SW 1271 (cell line): ENCODE results near the gene TMEM63B.
"Not testable (repeated sequence)": the region's sequence is repeated elsewhere in the genome, so short reads cannot be mapped to it uniquely, and the experiment has no call there.

Experiments
- DNase-seq, 2 experiments: peaks; one replicate each; lab custom pipeline; 2025; lab: John Stamatoyannopoulos, UW

The TMEM63B gene

DNA sequence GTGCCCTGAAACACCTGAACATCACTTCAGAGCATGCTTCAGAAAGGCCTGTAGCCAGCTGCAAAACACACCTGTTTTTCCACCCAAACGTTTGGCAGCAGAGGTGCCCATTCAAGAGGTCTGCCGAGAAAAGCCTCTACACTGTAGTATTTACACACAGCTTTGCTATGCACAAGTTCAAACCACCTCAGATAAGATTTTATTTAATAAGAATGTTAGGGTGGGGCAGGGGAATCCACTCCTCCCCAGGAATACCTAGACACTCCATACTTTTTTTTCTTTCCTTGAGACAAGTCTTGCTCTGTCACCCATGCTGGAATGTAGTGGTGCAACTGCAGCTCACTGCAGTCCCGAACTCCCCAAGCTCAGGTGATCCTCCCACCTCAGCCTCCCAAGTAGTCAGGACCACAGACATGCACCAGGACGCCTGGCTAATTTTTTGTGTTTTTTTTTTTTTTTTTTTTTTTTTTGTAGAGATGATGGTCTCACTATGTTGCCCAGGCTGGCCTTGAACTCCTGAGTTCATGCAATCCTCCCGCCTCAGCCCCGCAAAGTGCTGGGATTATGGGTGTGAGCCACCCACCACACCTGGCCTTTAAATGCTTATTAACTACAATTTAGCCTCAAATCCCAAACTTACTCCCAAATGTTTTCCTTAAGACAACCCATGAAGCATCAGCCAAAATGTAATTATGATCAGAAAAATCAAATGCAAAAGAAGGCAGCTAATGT, 9.8 kb upstream of the TMEM63B start:
- DNase-seq = no peak

DNA sequence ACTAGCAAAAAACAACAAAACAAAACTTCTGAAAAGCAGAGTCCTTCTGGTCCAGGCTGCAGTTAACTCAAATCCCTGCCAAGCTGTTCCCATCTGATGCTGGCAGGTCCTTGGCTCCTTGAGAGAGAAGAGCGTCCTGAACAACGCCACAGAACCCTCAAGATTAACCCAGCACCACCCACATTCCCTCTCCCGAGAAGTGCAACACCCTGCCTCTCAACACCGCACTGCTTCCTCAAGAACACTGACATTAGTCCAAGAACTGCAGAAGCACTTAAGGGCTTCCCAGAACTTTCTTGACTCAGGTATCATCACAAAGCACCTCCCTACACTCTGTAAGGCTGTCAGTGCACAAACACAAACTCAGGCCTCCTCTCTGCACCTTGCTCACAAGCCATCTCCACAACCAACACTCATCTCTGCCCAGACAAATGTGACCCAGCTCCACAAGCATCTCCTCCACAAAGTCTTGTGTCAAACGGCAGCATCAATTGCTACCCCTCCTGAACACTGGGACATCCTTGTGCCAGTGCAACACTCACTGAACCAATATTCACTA, 7.6 kb upstream of the TMEM63B start:
- no peak for DNase-seq

DNA sequence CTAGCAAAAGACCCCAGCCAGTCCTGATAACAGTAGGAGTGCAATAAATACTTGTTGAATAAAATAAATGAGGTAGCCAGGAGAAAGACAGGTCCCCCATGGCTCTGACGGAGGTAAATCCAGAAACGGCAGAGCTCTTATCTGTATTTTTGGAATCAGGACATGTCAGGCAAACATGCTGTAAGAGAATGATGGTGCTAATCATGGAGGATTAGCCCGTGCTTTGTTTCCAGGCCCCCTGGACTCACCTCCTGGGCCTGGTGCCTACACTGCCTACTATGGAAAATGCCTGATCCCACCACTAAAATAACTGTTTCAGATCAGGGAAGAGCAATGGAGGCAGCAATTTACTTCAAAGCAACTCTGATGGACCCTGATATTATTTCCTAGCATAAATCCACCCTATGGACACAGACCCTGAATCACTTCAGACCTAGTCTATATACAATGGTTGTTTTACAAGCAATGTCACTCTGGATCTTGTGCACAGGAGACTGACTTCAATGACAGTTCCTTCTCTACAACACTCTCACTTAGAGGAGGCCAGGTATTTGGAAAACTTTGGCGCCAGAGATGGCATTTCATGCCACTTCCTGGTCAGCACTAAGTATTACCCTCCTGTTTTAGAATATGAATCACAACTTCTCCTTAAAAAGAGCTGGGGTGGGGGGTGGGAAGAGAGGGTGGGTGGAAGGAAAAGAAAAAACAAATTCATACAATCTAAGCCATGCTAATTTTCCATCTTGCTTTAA, 6.5 kb upstream of the TMEM63B start:
- no peak for DNase-seq

DNA sequence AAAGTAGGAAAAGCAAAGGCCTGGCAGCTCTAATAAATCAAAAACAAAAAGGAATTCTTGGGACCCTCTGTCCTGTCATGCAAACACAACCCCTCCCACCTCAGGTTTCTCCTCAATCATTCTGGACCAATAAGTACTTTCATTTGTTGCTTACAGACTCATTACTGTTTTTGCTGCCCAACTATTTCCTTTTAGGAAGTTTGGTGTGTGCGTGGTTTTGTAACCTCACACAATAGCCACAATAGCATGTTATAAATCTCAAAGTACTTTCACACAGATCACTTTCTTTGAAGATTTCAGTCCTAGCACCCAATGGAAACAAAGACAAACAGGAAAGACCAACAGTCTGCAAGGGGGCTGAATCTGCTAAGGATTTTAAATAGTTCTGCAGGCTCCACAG, 4.6 kb upstream of the TMEM63B start:
- DNase-seq = no peak

DNA sequence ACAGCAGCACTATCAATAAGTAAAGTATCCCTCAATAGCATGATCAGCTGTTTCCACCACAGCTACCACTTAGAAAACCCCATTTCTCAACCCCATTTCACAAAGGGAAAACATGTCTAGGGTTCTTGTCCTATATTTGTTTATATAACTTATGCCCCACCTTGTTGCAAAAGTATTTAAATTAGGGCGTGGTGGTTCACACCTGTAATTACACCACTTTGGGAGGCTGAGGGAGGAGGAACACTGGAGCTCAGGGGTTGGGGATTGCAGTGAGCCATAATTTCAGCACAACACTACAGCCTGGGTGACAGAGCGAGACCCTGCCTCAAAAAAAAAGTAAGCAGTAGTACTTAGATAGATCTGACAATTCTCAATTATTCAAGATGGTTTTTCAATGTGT, 3.8 kb upstream of the TMEM63B start:
- DNase-seq = no peak

DNA sequence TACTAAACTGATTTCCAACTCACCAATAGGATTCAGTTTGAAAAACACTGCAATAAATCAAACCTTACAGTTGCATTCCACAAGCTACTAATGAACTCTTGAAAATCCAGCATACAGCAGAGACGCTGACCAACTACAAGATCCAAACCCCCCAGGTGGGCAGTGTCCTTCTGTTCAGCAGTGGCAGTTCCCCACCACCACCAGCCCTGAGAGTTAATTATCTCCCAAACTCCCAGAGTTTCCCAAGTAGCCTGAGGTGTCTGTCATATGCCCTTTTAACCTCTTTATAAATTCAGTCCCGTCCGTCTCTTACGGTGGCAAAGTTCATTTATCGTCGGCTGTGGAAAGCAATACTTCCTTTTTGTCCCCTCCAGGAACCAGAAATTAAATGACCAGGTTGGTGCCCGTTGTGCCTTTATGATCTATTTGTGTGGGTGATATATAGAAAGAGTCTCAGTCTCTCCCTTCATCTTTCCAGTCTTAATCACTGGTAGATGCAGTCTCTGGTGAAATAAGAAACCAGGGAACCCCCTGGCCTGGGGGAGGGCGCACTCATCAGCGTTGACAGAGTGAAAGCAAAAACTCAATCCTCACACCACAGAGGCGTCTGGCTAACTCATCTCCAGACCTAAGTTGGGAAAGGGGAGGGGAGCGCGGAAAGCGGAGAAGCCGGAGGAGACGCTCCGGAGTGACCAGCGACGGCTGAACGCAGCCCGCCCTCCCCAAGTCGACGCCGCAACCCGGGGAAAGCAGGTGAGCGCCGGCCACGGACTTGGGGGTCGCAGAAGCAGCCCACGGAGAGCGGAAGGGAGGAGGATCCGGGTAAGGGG, 819 bp upstream of the TMEM63B start:
- DNase-seq = peak in 1 of 2 experiments; percentile 30

DNA sequence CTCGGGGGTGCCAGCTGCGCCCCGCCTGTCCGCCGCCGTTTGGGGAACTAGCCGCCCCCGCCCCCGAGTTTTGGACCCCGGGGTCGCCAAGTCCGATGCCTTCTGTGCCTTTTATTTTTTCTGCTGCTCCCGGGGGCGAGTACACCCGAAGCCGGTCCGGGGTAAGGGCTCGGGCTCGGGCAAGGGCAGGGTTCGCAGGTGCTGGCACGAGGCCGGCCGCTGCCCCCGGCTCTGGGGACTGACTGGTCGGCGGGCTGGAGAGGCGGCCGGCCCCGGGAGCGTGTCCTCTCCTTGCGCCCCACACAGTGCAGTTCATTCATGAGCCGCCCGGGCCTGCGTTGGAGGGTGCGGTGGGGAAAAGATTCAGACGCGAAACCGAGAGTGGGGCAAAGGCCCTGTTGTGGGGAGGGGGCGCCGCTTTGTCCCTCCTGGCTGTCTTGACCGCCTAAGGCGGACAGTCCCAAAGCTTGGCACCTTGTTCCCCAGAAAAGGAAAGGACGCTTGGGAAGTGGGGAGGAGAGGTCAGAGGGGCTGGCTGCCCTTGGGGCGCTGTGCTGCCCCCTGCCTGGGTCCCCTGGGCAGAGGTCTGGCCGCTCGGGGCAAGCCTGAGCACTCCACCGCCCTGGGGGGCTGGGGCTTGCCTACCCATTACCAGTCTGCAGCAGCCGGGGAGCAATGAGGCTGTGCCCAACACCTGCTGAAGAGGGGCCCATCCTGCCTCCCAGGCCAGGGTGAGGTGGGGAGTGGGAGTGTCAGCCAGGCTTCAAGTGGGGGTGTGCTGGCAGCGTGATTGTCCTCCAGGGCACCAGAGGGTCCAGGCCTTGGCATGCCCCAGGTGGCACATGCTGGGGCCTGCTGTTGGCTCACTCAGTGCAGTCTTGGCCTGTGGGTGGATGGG, 915 bp downstream of the TMEM63B start:
- no peak for DNase-seq

DNA sequence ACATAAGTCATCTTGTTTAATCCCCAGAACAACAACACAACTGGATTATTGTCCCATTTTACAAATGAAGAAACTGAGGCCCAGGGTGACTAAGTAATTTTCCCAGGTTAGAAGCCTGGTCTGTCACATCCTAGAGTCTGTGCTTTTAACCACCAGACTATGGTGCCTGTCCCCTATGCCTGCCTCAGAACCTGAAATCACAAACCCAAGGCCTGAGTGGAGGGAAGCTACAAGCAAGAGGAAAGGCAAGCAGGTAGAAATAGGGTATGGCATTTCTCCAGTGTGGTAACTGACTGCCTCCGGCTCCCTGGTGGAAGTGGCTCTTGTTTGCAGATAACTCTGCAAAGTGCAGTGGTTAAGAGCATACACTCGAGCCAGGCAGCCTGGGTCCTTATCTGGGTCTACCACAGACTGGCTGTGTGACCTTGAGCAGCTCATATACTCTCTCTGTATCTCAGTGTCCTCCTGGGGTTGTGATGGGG, 2.5 kb downstream of the TMEM63B start:
- DNase-seq = no peak

DNA sequence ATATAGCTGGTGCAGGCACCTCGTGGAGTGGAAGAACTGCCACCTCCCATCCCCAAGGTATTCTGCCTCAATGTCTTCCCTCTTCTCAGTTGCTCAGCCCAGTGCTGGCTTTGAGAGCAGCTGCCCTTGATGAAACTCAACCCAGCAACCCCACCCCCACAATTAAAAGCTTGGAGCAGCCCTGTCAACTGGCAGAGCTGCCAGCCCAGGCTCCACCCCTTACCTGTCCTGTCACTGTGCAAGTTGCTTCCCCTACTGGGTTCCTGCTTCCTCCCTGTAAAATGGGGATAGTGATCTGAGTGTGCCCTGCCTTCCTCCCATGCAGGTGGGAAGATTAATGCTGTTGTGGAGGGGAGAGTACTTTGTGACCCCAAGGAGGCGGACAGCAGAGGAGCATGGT, 4.5 kb downstream of the TMEM63B start:
- DNase-seq = no peak

DNA sequence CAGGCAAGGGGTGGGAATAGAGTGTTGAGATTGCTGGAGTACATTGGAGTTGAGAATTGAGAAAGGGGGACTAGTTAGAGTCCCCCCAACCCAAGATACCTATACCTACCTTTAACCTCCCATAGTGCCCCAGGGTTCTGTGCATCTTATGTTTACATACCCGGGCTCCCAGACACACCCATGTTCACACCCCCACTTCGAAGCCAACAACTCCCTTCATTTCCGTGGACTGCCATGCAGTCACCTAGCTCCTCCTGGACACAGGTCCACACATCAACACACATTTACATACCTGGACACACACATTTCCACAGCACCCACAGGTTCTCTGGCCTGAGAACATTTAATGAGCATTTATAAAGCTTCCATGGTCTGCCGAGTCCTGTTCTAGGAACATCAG, 5.1 kb downstream of the TMEM63B start:
- DNase-seq = no peak

DNA sequence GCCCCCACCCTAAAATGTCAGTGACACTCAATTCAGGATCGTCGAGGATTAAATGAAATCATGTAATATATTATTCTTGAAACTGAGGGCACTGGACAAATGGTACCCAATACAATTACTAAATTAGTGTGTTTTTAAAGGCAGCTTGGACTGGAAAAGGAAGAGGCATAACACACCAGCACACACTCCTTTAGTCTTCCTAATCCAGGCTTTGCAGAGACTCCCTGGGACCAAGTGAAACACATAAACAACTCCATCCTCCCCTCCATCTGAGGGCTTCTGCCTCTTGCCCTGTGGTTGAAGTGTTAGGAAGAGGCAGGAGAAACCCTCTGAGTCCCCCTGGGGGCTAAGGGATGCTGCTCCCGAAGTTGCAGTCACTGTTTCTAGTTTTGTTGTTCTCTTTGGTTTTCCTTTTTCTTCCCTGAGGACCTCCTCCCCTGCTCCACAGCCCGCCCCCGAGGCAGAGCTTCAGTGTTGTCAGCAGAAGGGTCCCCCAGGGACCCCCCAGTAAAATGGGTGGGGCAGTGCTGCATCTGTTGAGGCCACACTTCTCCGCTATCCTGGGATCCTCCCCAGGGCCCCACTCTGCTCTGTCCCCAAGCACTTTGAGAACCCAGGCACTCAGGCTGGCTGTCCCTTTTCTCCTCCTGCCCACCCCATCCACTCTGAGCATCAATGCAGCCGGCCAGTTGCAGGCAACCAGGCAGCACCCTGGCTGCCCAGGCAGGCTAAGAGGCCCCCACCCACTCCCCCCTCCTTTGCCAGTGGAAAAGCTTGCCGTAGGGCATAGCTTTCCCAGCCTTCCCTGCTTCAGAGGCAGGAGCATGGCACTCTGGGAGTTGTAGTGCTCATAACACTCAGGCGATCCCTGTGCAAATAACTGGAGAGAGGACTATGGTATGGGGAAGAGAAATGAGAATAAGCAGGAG, 5.9 kb downstream of the TMEM63B start:
- peak in 1 of 2 experiments; percentile 35 for DNase-seq

DNA sequence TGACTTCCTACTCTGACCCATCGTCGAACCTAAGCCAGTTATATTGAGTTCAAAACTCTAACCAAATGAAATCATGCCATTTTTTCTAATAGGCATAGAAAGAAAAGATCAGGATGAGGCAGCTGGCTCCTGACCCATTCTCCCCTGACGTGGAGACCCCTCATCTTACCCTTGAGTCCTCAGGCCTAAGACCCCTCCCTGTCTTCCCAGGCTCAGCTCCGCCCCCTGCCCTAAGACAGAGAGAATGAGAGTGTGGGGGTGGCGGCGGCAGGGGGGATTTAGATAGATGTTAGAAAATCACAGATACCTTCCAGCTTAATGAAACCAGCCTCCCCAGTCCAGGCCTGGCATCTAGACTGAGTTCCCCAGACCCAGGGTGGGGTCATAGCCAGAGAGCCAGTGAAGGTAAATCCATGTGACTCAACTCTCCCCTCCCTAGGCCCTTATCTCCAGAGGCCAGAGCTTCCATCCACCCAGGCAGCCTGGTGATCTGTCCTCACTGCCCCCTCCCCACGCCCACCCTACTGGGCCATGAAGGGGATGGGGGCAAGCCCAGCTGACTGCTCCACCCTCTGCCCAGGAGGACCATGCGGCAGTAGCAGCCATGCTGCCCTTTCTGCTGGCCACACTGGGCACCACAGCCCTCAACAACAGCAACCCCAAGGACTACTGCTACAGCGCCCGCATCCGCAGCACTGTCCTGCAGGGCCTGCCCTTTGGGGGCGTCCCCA, 6.8 kb downstream of the TMEM63B start:
- DNase-seq = no peak

DNA sequence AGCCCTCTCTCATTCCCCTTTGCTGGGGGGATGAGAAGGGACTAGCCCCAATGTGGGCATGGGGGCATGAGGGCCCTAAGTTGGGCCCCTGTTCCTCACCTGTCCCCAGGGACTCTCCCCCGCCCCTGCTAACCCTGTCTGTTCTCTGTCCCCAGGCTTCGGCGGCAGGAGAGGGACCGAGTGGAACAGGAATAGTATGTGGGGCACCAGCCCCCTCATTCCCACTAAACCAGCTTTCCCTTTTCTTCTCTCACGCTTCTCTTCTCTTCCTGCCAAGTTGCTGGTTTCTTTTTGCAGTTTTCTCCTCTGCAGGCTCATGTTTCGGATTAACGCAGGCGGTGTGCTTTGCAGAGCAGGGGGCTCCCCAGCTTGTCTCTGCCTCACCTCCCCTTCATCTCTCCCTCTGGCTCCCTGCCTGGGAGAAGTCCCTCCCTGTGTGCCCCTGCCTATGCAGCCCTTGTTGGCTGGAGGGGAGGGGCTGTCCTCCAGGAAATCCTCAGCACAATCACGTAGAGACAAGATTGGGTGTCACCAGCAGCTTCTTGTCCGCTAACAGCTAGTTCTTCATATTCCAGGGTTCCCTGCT, 7.9 kb downstream of the TMEM63B start:
- DNase-seq = no peak

DNA sequence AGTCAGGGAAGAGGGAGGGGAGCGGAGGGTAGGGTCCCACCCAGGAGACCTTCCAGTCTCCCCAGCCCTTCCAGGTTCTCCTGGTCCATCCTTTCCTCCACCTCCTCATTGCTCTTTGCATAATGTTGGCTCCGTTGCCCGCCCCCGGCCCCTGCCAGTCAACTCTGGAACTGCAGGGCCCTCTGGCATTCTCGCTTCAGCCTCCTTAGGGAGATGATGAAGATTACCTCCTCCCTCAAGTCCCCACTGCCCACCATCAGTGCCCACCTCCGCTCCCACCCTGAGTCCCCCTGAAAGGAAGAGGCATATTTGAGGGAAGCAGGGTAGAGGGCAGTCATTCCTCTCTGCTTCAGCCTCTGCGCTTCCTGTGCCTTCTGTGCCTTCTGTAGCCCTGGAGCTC, 8.5 kb downstream of the TMEM63B start:
- no peak for DNase-seq

DNA sequence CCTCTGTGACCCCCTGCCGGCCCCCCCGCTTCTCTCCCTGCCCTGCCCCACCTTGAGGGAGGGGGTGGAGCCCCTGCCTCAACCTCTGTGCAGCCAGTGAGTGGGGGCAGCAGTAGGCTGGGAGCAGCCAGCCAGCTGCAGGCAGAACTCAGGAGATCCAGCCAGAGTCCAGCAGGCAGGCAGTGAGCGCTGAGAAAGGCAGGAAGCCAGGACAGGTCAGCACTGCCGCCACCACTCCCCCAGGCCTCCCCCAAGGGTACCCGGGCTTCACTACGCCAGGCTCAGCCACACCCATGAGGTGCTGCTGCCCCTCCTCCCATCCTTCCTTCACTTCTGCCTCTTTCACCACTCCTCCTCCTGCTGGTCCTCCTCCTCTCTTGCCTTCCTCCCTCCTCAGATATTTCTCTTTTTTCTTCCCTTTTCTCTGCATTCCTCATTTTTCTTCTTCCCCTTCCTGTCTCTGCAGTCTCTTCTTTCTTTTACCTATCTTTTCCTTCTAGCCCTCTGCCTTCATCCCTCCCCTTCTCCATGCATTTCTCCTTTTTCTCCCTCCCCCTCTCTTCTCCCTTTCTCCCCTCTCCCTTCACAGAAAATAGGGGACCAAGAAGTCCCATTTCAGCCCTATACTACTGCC, 11.5 kb downstream of the TMEM63B start:
- no peak for DNase-seq

DNA sequence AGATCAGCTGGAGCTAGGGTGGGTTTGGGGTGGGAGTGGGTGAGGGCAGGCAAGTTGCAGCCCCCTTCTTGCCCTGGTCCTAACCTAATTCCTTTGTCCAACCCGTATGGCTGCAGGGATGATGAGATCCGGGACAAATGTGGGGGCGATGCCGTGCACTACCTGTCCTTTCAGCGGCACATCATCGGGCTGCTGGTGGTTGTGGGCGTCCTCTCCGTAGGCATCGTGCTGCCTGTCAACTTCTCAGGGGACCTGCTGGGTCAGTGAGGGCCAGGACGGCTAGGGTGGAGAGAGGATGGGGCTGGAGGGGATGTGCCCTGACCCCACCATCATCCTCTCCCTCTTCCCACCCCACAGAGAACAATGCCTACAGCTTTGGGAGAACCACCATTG, 12.0 kb downstream of the TMEM63B start:
- DNase-seq = no peak

DNA sequence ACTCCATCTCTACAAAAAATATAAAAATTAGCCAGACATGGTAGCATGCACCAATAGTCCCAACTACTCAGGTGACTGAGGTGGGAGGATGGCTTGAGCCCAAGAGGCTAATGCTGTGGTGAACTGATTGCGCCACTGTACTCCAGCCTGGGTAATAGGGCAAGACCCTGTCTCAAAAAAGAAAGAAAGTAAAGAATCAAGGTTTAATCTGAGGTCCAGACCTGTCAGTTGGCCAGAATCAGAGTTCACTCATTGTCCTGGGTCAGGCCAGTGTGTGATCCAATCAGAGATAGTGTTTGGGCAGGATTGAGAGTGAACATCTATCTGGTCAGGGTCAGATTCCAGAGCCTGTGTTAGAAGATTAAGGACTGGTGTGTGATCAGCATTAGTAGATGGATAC, 15.5 kb downstream of the TMEM63B start:
- DNase-seq = no peak

DNA sequence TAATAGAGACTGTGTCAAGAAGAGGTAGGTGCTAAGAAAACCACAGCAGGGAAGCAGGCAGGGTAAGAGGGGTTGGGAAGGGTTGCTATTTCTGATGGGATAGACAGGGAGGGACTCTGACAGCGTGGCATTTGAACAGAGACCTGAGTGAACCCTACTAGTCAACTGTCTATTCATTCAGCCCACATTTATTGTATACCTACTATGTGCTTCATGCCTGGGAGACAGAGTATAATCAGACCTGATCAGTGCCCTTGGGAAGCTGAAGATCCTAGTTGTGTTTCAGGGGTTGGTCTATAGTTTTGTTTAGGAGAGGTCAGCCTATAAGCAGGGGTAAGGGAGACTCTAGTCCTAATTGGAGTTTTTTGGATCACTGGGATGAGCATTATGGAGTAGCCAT, 16.4 kb downstream of the TMEM63B start:
- no peak for DNase-seq

DNA sequence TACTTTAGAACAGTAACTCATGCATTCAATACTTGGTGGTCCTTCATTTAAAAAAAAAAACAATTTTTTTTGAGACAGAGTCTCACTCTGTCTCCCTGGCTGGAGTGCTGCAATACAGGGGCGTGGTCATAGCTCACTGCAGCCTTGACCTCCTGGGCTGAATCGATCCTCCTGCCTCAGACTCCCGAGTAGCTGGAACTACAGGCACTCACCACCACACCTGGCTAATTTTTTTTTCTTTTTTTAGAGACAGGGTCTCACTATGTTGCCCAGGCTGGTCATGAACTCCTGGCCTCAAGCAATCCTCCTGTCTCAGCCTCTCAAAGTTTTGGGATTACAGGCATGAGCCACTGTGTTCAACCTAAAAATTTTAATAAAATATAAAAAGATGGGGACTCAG, 17.2 kb downstream of the TMEM63B start:
- DNase-seq = not testable (repeated sequence)
